Measurements from ENCODE around the gene RNF151.
"Not testable (repeated sequence)": the region's sequence is repeated elsewhere in the genome, so short reads cannot be mapped to it uniquely, and the experiment has no call there.

The RNF151 gene

GRCh38 chr16:1938910-1939309 lies 27.7 kb upstream of the RNF151 start:
- no peak for DNase-seq (ENCODE audit: low read depth in 3 of 3)

GRCh38 chr16:1939833-1940232 lies 26.8 kb upstream of the RNF151 start:
- not testable (repeated sequence) for DNase-seq (ENCODE audit: low read depth in 3 of 3)

DNA sequence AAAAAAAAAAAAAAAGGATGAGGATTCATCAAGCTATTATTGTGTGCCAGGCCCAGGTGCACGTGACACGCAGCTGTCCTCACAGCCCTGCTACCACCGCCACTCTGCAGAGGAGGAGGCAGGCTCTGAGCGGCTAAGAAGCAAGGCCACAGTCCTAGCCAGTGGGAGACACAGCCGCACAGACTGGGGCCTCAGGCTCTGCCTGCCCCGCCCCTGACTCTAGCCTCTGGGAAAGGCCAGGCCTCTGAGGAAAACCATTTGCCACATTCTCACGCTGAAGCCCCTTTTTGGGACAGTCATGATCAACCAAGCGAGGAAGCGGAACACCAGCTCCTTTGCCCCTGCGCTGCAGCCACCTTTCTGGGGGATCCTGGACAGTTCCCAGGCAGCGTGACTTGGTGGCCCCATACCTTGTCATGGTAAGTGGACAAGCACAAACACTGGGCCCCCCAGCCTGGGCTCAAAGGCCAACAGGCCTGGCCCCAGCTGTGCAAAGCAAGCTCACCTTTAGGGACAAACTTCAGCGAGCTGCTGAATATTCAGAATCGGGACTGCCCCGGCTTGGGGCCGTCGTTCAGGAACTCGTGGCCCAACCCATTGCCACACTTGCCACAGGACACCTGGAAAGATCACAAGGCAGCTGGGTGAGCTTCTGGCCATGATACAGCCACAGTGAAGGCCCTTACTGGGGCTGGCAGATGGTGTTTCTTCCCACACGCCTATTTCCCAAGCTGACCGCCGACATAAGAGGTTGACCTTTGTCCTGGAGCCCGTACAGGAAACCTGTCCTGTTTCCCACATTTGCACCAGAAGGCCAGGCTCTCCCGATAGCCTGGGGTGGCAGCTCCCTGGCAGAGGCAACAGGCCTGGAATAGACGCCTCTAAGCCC lies 26.1 kb upstream of the RNF151 start:
- DNase-seq (ENCODE audit: low read depth in 3 of 3), result no peak

DNA sequence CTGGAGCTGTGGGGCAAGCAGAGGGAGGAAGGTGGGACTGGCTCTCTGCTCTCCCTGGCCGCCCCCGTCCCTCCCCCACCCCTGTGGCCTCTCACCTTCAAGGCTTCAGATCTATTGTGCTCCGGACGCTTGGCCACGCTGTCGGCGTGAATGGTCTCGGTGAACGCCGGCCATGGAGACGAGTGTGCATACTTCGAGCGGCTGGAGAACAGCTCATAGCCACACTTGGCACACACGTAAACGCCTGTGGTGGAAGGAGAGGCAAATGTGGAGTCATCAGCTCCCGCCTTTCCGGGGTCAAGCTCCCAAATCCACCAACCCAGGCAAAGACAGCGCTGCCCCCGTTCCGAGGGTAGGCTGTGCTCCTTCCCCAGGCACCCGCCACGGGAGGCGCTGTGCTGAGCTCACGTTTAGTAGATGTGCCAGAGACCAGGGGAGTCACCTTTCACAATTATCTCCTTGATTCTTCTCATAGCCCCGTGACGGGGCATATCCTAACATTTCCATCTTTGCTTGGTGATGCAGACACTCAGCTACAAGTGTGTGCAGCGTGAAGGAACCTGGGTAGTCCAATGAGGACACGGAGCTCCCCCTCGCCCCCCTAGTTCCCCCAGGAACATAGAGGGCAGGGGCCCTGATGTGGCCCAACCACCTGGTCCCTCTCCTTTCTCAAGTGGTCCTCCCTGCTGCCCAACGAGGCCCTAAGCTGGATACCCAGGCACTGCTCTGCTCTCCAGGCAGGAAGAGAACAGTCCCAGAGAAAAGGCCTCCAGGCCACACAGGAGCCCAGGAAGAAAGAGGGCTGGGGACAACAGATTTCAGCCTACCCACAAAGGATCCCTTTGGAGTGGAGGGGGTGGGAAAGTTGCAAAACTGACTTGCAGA lies 25.3 kb upstream of the RNF151 start:
- DNase-seq (ENCODE audit: low read depth in 3 of 3), result no peak

DNA sequence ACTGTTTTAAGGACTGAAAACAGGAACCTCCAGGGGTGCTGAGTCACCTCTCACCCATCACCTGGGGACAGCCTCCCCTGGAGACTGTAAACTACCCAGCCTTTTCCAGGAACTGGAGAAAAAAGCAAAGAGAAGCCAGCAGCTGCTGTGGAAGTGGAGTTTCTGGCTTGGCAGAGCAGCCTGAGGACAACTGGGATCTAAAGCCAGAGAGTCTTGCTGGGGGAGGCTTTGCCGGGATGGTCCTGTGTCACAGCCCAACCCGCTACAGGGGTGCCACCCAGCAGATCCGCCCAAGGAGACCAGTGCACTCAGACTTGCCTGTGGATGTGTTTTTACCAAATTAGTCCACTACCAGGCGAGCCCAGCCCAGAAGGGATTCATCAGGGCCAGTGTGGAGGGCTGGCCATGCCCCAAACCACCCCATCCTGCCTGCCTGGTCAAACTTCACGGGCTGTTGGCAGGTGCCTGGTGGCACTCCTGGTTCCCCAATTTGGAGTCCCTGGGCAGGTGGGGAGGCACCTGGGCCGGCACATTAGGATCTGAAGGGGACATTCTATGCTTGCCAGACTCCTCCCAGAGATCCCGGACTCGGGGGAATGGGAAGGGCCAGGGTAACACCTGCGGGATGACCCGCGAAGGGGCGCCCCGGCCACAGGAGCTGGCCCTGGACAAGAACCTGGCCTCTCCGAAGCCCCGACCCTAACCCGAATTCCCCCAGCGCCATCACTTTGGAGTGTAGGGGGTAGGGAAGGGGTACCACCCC lies 24.4 kb upstream of the RNF151 start:
- no peak for DNase-seq (ENCODE audit: low read depth in 3 of 3)

DNA sequence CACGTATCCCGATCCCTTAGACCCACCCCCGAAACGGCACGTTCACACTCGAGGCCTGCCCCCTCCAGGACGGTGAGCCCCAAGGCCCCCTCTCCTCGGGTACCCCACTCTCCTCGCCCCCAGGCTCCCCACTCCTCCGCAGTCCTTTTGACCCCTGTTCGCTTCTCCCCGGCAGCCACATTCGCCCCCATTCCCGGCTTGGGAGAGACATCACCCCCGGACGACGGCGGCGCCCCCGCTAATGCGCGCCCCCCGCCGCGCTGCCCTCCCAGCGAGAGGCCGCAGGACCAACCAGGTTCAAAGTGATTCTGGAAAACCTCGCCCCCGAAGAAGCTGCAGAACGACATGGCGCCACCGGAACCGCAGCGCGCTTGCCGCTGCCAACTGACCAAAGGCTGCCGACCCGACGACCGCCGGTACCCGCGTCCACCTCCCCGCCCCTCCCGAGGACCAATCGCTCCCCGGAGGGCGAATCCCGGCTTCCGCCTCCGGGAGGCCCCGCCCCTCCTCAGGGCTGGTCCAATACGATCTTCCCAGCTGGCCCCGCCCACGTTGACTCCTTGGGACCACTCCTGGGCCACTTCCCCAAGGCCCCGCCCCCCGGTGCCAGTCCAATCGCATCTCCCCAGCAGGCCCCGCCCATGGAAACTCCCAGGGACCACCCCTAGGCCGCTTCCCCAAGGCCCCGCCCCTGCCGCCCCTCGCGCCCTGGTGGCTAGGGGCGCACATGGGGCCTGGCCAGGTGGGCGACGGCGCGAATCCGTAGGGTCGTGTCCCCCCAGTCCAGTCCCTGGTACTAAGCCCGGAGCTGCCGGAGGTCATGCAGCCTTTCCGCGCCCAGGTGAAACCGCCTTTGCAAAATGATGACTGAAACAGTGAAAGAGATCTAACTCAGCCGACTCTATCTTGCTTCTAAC lies 23.6 kb upstream of the RNF151 start, which contains the start of gene MSRB1:
Gene MSRB1 (minus strand): TSS at position 390 of the 917 bp plus-strand sequence. CDS start 43 bp downstream, at position 347.
- peak; percentile 99 to 100 (median 99) for DNase-seq (ENCODE audit: low read depth in 3 of 3)

DNA sequence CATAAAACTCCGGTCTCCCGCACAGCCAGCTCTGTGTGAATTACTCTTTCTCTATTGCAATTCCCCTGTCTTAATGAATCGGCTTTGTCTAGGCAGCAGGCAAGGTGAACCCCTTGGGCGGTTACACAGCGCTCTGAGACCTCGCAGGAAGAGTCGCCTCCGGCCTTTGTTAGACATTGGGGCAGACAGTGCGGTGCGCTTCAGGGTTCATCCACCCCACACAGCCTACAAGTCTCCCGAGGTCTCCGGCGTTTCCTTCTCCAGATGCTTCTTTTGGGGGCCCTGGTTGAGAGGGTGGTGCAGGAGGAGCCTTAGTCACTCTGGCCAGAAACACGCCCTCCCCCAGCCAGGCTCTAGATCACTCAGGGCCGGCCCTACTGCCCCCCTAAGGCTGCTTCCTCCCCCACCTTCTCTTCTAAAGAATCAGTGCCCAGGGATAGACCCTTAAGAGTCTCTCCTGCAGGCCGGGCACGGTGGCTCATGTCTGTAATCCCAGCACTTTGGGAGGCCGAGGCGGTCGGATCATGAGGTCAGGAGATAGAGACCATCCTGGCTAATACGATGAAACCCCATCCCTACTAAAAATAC lies 21.9 kb upstream of the RNF151 start:
- no peak for DNase-seq (ENCODE audit: low read depth in 3 of 3)

DNA sequence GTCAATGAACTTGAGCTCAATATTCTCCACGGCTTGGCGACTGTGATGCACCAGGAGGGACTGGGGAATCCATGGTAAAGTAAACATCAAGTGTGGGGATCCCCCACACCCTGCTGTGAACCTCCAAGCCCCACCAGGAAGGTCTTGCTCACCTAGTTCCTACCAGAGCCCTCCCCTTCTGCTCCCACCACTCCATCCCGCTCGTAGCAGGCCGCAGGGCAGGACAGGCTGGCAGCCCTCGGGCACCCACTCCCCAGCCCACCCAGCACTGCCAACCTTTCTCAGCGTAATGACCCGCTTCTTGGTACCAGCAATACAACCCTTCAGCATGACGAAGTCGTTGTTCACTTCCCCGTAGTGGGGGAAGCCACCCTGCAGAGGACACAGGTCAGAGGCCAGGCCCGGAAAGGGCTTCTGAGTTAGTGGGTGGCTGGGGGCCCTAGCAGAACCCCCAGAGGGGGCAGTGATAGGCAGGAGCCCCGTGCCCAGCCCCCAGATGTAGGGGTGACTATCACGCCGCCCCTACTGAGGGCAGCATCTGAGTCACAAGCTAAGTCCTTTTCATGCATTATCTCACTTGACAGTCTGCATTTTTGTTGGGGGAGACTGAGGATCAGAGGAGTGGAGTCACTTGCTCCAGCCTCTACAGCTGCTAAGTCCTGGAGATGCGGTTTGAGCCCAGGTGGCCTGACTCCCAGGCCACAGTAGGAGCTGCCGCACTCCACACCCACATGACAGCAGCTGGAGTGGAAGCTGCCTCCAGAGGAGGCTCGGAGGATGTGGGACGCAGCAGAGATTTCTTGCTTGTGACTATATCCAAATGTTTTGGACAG lies 20.9 kb upstream of the RNF151 start:
- no peak for DNase-seq (ENCODE audit: low read depth in 3 of 3)

- no peak for DNase-seq (ENCODE audit: low read depth in 3 of 3)
These were observed 19.9 kb upstream of the RNF151 start for GRCh38 chr16:1946495-1947368.

DNA sequence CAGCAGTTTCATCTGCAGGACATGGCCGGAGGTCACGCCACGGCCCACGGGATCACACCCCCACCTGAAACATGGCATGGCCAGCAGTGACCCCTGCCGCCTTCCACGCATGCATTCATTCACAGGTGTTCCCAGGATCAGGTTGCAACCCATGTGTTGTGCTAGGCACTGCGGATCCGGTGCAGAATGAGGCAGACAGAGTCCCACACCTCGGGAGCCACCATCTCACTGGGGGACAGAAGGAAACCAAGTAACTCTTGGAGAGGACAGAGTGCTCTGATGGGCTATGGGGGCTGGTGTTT lies 19.3 kb upstream of the RNF151 start:
- no peak for DNase-seq (ENCODE audit: low read depth in 3 of 3)

- DNase-seq (ENCODE audit: low read depth in 3 of 3), result no peak
These were observed 17.1 kb upstream of the RNF151 start for GRCh38 chr16:1949507-1949906.

DNA sequence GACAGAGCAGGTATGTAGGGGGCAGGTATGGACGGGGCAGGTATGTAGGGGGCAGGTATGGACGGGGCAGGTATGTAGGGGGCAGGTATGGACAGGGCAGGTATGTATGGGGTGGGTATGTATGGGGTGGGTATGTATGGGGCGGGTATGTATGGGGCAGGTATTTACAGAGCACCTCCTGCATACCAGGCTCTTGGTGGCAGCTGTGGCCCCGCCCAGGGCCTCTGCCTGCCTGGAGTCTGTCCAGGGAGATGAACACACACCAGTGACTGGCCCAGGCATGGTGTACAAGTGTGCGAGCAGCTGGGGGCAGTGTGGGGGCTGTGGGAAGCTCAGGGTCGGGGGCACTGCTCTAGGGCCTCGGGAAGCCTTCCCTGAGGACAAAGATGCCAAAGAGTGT lies 16.6 kb upstream of the RNF151 start:
- no peak for DNase-seq (ENCODE audit: low read depth in 3 of 3)

DNA sequence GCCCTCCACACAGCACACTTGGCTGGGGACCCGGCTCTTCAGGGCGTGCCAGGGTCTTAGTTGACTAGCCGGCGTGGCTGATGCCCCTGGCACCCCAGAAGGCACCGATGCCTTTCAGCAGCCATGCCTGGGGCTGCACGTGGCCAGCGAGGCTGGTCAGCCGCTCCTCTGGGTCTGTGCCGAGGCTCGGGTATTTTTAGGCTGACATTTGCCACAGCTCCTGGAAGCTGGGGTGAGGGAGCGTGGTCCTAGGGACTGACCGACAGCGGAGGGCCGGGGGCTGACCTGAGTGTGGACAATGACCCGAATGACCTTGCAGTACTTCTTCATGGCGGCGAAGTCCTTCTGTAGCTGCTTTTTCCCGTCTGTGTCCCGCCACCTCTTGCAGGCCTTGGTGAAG lies 16.1 kb upstream of the RNF151 start:
- DNase-seq (ENCODE audit: low read depth in 3 of 3), result no peak

DNA sequence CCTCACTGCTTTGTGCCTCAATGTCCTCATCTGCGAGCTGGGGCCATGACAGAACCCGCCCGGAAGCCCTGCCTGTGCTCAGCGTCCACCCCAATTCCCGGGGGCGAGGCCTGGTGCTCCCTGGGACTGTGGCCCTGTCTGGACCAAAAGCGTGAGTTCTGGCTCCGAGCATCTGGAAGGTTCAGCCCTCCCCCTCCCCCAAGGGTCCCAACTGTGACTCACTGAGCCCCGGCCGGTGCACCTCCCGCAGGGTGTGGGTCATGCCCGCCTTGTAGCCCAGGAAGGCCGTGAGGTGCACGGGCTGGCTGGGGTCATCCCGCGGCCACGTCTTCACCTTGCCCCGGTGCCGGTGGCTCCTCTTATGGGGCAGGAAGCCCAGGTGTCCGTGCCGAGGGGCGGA lies 12.9 kb upstream of the RNF151 start:
- no peak for DNase-seq (ENCODE audit: low read depth in 3 of 3)

DNA sequence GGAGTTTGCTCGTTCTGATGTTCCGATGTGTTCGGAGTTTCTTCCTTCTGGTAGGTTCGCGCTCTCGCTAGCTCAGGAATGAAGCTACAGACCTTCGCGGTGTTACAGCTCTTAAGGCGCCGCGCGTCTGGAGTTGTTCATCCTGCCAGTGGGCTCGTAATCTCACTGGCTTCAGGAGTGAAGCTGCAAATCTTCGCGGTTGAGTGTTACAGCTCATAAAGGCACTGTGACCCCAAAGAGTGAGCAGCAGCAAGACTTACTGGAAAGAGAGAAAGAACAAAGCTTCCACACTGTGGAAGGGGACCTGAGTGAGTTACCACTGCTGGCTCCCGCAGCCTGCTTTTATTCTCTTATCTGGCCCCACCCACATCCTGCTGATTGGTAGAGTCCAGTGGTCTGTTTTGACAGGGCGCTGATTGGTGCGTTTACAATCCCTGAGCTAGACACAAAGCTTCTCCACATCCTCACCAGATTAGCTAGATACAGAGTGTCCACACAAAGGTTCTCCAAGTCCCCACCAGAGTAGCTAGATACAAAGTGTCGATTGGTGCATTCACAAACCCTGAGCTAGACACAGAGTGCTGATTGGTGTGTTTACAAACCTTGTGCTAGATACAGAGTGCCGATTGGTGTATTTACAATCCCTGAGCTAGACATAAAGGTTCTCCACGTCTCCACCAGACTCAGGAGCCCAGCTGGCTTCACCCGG lies 9.1 kb upstream of the RNF151 start:
- DNase-seq (ENCODE audit: low read depth in 3 of 3), result not testable (repeated sequence)

GRCh38 chr16:1958143-1958491 lies 8.5 kb upstream of the RNF151 start:
- not testable (repeated sequence) for DNase-seq (ENCODE audit: low read depth in 3 of 3)

DNA sequence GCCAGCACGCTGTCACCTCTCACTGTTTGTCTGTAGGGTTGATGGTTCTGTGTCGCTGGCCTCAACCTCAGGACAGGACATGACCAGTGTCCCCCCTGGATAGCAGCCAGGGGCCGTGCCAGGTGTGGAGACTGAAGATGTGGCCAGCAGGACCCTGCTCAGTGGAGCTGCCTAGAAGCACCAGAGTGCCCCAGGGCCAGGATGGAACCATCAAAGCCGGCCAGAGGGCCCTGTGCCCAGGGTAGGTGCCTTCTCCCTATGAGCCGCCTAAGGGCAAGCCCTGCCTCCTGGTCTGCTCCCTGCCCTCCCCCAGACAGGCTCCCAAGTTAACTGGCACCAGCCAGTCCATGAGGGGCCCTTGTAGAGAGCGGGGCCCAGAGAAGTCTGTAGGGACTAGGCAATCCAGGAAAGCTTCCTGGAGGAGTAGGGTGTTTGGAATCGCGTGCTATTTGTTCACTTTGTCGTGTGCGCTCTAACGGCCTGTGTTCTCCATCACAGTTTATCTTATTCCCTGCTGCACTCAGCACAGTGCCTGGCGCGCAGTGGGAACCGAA lies 7.9 kb upstream of the RNF151 start:
- DNase-seq (ENCODE audit: low read depth in 3 of 3), result no peak

Data from stimulated activated CD4-positive, alpha-beta T cell treated with anti-CD3 and anti-CD28 coated beads, TNF-alpha, amount 100 ng/mL, for 24 hours (primary cell).